Activated CD4-positive, CD25-positive, alpha-beta regulatory T cell treated with anti-CD3 and anti-CD28 coated beads, Interleukin-2, amount 50 U/mL, for 16 hours (primary cell): ENCODE results near the gene CTNNBL1.
A peak's percentile ranks its signal among the peaks of the same experiment; 100 is the strongest.
"Not testable (repeated sequence)": the region's sequence is repeated elsewhere in the genome, so short reads cannot be mapped to it uniquely, and the experiment has no call there.

Source experiments
- DNase-seq: peaks from one replicate; pipeline ENCODE4 v3.0.0-alpha.2; 2020; ENCODE audit warnings: low read depth, low spot score

CTNNBL1 gene, protein sequence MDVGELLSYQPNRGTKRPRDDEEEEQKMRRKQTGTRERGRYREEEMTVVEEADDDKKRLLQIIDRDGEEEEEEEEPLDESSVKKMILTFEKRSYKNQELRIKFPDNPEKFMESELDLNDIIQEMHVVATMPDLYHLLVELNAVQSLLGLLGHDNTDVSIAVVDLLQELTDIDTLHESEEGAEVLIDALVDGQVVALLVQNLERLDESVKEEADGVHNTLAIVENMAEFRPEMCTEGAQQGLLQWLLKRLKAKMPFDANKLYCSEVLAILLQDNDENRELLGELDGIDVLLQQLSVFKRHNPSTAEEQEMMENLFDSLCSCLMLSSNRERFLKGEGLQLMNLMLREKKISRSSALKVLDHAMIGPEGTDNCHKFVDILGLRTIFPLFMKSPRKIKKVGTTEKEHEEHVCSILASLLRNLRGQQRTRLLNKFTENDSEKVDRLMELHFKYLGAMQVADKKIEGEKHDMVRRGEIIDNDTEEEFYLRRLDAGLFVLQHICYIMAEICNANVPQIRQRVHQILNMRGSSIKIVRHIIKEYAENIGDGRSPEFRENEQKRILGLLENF

DNA sequence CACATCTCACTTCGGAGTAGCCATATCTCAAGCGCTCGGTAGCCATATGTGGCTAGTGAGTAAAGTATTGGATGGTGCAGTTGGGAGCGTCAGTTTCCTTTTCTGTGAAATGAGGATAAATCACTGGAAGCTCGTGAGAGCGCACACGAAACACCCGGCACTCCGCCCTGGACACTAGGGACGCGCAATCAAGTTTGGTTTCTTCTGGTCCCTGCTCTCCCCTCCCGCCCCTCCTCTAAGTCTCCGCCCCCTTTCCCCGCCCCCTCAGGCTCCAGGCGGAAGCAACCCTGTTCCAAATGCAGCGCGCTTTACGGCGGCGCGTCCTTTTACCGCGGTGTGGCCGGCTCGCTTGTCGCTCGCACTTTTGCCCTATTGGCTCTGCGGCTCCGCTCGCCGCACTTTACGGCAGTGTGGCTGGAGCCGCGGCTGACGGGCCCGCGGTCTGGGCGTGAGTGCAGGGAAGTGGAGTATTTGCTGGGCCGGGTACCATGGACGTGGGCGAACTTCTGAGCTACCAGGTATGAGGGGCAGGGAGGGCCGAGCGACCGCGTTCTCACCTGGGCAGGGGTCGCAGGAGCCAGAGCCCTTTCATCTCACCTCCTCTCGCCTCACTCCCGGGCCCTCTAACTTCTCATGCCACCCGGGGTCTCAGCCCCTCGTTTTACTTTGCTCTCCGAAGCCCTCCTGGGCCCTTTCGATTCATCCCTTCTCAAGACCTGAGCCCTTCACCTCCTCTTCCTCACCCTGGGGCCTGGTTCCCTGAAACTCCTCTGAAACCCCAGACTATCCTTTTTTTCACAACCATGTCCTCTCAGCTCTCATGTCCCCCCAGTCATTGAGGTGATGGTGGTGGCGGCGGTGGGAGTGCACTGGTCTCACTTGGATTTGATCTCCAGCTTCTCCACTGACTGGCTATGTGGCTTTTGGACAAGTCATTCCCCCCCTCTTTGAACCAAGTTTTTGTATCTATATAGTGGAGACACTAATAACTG, at the start of gene CTNNBL1:
Gene CTNNBL1 (plus strand): TSS at position 396 of the 992 bp plus-strand sequence. CDS start 93 bp downstream, at position 489.
- DNase-seq = peak; percentile 93

DNA sequence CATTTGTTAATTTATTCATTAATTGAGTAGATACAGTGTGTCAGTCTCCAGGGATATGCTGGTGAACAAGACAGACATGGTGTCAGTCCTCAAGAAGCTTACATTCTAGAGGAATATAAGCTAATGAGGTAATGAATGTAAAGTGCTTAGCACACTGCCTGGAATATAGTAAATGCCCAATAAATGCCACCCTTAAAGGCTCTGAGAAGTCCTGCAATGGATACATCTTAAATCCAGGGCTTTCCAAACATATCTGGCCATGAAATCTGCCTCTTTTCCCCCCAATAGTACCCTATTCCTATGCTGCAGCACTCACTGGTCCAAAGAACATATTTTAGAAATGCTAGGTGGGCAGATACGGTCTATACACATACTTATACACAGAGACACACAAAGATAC, 49.2 kb upstream of the CTNNBL1 start:
- DNase-seq = no peak

DNA sequence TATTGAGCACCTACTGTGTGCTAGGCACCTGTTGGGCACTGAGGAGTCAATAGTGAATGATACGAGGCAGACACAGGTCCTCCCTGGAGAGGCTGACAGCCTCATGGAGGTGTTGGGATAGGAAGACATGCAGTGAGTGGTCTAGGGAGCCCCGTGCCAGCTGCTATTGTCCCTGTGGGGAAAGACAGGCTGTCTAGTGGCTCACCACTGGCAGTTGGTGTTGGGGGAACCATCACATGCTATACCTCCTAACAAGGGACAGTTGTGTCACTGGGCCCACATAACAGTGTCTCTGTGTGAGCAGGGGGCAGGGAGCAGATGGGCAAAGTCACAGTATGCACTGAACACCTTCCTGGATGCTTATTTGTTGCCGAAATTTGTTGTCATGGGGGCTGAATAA, 45.9 kb upstream of the CTNNBL1 start:
- no peak for DNase-seq

DNA sequence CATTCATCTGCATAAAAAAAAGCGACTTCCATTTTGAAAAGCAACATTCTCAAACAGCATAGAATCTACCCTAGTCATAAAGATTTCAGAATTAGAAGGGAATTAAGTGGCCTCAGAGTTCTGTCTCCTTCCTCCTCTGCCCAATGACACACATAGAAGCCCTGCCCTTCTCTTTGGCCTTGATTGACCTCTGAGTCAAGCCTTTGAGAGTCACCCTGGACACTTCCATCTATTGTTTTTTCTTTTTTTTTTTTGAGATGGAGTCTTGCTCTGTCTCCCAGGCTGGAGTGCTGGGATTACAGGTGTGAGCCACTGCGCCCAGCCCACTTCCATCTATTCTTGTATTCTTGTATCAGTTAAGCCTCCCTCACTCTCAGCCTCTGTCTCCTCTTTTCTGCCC, 44.8 kb upstream of the CTNNBL1 start:
- DNase-seq = no peak

DNA sequence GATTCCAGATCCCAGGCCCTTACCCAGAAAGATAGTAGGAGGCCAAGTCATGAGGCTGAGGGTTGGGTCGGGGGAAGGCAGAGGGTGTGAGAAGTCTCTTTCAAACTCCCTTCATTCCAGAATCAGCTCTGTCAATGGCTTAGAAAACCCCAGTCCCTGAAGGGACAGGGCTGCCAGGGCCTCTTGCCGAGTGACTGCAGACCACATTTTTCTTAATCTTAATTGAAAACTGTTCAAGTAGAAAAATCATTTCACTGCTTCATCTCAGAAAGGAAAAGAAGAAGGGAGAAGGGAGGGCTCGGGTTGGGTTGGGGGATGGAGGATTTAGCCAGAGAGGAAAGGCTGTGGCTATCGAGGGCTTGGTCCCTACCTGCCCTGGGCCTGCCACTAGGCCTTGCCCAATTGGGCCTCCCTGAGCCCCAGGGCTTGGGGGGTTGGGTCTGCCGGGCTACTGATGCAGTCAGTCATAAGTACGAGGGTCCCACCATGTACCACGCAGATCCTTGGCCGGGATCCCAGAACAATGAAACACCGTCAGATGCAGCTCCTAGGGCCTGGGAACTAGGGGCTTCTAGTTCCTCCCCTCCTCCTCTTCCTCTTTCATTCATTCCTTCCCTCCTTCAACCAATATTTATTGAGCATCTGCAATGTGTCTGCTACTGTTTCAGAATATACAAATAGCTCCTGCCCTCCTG, 44.0 kb upstream of the CTNNBL1 start:
- DNase-seq = no peak

DNA sequence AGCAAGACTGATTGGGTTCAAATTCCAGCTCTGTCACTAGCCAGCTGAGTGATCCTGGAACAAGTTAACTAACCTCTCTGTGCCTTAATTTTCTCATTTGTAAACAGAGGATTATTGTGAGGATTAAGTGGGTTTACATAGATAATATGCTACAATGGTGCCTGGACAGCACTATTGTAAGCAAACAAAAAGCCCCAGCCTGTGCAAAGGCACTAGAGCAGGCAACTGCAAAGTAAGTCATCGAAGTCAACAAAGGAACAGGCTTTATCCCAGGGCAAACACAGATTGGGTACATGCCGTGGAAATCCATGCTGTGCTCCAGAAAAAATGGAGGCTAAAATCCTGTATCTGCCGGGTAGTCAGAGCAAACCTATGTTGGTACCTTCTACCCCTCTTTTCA, 43.2 kb upstream of the CTNNBL1 start:
- DNase-seq = no peak

DNA sequence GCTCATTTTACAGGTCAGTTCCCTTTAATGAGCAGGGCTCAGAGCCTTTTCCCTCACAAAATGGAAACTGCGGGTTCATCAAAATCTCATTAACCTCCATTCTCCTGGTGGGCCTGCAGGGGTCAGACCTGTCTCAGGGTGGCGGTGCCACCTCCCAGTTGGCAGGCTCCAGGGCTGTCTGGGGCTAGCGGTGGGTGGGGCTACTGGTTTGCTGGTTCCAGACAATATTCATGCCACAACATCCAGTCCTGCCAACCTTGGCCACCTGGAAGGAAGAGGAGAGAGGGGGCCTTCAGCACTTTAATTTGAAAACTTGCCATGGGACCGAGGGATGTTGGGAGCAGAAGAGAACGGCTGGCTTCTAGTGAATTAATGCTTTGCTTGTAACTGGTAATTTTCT, 41.9 kb upstream of the CTNNBL1 start:
- DNase-seq = no peak

DNA sequence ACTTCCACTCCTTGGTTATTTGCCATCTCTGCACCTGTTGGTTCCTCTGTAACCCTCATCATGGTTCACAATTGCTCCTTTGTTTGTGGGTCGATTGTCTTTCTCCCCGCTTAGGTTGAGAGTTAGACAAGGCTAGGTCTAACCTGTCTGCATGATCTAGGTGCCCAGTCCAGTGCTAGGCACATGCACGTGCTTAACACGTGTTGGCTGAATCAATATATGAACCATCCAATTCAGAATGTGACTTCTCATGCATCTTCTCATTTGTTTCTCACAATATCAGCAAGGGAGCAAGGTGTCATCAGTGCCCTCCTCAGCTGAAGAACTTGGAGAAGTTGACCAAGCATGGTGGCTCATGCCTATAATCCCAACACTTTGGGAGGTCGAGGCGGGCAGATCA, 36.9 kb upstream of the CTNNBL1 start:
- DNase-seq = no peak

DNA sequence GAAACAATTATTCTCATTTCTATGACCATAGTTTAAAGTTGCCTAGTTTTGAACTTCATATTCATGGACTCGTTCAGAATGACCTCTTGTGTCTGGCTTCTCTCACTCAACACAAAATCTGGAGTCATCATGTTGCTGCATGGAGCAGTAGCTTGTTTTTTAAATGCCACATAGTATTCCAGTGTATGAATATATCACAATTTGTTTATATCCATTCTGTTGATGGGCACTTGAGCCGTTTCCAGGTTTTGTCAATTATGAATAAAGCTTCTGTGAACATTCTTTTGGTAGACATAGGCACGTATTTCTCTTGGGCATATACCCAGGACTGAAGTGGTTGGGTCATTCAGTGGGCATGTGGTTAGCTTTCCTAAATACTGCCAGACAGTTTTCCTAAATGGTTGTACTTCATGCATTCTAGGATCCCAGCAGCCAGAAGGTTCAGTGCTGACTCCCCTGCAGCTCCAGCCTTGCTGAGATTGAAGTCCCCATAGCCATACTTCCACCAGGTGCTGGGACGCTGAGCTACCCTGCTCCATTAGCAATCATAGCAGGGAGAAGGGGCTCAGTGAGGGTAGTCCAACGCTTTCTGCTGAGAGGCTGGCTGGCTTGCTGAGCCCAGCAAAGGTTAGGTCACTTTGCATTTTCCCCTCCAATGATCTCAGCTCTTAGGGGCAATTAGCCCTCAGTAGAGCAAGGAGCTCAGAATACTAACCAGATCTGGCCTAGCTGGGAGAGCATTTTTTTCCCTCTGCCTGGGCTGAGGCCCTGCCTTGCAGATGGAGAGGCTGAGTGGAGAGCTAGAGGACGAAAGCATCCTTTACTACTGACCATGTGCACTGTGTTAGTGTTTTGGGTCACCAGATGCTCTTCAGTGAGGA, 35.7 kb upstream of the CTNNBL1 start:
- no peak for DNase-seq

DNA sequence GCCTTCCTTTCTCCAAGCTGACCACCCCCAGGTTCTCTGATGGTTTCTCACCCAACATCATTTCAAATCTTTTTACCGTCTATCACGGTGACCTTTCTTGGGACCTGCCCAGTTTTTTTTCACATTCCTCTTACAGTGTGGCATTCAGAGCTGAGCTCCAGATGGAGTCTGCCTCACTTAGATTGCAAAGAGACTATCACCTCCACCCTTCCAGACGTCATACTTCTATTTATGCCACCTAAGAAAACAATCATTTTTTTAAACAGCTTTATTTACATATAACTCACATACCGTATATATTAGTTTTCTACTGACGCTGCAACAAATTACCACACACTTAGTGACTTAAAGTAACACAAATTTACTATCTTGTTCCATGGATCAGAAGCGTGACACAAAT, 32.3 kb upstream of the CTNNBL1 start:
- no peak for DNase-seq

DNA sequence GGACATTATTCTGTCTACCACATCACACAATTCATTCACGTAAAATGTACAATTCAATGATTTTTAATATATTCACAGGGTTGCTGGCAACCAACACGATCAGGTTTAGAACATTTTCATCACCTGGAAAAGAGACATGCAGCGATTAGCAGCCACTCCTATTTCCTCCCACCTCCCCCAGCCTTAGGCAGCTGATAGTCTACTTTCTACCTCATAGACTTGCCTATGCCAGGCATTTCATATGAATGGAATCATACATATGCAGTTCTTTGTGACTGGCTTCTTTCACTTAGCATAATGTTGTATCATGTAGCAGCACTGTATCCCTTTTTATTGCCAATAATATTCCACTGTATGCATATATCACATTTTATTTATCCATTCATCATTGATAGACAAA, 31.5 kb upstream of the CTNNBL1 start:
- no peak for DNase-seq

DNA sequence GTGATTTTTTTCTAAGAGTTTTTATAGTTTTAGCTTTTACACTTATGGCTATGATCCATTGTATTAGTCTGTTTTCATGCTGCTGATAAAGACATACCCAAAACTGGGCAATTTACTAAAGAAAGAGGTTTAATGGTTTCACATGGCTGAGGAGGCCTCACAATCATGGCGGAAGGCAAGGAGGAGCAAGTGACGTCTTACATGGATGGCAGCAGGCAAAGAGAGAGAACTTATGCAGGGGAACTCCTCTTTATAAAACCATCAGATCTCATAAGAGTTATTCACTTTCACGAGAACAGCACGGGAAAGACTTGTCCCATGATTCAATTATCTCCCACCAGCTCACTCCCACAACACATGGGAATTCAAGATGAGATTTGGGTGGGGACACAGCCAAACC, 29.2 kb upstream of the CTNNBL1 start:
- not testable (repeated sequence) for DNase-seq

DNA sequence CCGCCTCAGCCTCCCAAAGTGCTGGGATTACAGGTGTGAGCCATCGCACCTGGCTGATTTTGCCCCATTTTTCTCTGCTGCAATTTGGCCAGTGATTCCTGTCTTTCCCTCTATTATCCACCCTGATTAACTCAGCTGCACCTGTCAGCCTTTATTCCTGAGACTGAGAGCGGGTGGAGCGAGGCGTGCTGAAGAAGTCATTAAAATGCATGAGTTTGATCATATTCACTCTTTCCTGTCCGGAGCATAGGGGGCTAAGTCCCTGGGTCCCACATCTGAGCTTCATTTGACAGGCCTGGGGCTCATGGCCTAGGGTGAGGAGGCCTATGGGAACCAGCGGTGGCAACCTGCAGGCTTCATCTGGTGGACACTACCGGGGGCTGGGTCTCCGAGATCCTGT, 25.7 kb upstream of the CTNNBL1 start:
- DNase-seq = no peak

DNA sequence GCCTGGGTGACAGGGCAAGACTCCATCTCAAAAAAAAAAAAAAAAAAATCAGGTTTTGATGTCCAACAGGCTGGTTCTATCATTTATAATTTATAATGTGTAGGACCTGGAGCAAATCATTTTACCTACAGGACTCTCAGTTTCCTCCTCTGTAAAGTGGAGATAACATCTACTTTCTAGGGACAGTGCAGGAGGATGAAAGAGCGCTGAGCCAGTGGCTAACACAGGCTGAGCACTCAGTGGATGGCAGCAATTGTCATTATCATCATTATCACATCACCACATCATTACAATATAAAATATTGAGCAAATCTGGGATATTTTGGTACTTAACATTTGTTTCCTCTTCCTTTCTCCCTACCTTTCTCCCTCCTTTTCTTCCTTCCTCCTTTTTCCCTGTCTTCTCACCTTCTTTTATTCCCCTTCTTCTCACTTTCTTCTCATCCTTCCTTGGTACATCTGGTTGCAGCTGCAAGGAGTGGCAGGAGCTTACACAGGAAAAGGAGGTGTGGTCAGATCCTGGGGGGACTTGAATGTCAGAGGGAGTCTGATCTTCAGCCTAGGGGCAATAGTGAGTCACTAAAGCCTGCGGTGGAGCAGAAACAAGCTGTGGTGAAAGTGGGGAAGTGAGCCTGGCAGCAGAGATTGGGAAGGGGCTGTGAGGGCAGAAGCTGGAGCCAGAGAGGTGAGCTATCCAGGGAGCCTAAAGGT, 24.6 kb upstream of the CTNNBL1 start:
- DNase-seq = no peak

DNA sequence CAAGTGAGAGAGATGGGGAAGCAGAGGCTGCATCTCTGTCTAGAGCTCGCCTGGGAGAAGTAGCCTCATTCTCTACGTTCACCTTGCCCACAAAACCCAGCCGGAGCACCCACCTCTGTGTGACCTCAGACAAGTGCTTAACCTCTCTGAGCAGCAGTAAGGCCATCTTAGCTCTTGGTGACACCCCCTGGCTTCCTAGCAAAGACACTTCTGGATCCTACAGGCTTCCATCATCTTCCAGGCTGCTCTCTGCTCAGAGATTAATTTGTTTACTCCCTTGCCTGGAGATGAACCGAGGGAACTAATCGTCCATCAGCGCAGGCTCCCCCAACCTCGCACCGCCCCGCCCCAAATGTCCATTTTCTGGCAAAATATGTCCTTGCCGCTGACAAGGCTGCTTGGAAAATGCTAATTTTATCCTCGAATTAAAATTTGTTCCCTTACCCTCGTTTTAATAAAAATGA, 24.0 kb upstream of the CTNNBL1 start:
- no peak for DNase-seq

DNA sequence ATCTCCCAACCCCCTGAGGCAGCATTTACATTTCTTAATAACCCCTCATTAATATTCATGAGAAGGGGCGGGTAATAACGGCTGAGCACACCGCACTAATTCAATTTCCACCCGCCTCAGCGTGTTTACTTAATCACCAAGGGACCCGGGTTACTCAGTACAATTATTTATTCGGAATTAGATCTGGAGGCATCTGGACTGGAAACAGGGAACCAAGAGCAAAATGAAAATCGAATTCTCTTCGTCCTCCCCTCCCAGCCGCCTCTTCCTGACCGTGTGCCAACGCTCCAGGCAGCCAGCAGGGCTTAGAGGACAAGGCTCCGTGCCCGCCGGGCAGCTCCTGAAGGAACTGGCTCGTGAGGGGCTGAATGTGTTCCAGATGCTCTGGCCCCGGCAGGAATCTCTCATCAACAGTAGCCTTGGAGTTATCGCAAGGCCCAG, 23.5 kb upstream of the CTNNBL1 start:
- no peak for DNase-seq

DNA sequence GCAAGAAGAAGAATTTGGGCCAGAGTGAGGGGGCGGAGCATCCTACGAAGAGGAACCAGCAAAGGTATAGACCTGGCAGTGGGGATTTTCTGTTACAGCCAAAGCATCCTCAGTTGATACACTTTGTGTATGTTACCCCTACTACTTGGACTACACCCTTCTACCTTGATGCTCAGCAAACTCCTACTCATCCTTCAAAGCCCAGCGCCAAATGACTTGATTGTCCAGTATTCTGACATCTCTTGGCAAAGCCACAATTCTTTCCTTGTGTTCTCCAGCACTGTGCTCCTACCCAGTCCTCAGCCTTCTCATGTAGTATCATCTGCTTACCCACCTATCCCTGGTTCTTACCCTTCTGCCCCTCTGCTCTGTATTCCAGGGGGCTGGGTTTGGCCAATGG, 21.7 kb upstream of the CTNNBL1 start:
- DNase-seq = no peak

DNA sequence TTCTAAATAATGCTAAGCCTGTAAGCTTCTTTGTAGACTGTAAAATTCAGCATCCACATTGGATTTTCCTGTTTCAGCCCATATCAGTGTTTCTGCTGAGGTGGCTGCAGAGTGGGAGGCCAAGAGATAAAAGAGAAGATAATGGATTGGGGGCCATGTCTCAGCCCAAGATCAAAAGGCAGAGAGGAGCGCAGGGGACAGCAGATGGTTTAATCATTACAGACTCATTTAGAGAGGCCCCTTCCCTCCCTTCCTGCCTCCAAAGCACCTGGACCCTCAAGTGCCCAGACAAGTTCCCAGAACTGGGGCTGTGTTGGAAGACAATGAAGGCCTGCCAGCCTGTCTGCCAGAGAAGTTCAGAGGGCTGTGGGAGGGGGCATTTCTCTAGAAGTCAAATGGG, 20.4 kb upstream of the CTNNBL1 start:
- DNase-seq = no peak

DNA sequence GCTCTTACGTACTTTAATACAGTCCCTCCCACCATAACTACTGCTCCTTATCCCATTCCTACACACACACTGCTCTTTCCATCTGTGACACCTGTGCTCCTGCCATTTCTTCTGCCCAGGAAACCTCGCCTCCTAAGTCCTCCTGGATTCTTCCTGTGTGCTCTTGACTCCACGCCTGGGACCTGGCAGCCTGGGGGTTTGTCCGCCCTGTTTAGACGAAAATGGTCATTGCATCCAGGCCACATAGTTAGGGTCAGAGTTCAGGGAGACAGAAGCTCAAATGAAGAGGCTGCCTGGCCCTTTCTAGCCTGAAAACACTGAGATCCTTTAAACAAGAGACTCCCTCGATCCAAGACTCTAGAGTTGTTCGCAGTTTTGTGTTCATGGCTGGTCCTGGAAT, 17.4 kb upstream of the CTNNBL1 start:
- no peak for DNase-seq
